HG02973 (cell line): ENCODE data around the gene PXYLP1.
A peak's percentile ranks its signal among the peaks of the same experiment; 100 is the strongest.
"Not testable (repeated sequence)": the region's sequence is repeated elsewhere in the genome, so short reads cannot be mapped to it uniquely, and the experiment has no call there.

ENCODE experiments used
- ATAC-seq: cut with Tn5 transposase; IDR thresholded peaks from one replicate; pipeline ENCODE4 v1.9.1; 2021; ENCODE audit warnings: moderate library complexity; ENCODE audit not compliant: unreplicated experiment

PXYLP1 gene

GRCh38 chr3:141291559-141292355 is 60.1 kb downstream of the PXYLP1 start:
- ATAC-seq: no peak

- no peak for ATAC-seq
These were observed 60.9 kb downstream of the PXYLP1 start for GRCh38 chr3:141292356-141293058.

DNA sequence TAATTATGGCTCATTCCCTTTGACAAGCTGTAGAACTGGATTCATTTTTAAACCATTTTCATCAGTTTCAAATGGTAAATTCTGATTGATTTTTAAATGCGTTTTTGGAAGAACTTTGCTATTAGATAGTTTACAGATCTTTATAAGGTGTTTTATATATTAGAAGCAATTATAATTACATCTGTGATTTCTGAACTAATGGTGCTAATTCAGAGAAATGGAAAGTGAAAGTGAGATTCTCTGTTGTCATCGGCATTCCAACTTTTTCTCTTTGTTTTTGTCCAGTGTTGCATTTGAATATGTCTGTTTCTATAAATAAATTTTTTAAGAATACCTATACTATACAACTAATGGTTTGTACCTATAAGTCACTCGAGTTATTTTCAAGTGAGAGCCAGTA is 62.7 kb downstream of the PXYLP1 start:
- no peak for ATAC-seq

DNA sequence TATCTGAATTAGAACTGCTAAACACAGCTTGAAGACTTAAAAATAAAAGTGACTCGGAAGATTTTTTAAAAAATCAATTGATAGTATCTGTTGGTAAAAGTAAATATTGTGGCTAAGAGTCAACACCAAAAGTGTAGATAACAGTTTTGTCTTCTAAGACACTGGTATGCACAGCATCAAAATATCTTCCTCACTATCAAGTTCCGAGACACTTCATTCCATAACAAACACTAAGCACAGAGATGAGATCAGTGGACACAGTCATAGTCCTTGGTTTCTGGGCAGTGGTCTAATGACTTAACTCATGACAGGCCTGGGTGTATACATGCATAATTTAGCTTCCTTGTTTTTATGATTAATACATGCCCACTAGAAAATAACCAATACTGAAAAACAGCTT is 63.2 kb downstream of the PXYLP1 start:
- no peak for ATAC-seq

- ATAC-seq: not testable (repeated sequence)
These were observed 68.8 kb downstream of the PXYLP1 start for GRCh38 chr3:141300426-141300825.

DNA sequence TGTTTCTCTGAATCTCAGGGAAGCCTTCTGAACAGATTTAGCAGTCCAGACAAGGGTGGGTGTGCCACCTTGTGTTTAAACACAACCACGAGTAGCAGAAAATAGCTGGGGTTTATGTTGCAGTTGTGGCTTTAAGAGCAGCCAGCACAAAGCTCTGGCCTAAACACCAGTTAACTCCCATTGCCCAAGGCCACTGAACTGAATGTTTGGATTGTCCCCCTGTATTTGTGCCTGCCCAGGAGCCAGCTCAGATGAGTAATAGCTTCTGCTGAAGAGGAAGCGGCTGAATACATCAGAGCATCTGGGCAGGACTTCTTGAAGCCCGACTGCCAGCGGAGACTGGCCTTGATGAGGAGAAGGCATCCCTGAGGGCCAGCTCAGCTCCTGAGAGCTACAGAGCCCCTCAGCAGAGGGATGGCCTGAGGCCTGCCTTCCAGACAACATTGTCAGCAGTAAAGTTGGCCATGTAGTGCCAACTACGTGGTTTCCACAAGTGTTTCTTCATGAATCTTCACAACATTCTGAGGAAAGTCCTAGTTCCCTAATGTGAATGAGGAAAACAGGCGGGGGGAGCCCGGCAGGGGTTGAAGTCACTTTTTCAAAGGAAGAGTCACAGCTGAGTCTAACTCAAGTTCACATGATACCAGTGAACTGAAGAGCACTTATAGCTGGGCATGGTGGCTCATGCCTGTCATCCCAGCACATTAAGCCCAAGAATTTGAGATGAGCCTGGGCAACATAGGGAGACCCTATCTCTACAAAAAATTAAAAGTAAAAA is 70.9 kb downstream of the PXYLP1 start:
- no peak for ATAC-seq

DNA sequence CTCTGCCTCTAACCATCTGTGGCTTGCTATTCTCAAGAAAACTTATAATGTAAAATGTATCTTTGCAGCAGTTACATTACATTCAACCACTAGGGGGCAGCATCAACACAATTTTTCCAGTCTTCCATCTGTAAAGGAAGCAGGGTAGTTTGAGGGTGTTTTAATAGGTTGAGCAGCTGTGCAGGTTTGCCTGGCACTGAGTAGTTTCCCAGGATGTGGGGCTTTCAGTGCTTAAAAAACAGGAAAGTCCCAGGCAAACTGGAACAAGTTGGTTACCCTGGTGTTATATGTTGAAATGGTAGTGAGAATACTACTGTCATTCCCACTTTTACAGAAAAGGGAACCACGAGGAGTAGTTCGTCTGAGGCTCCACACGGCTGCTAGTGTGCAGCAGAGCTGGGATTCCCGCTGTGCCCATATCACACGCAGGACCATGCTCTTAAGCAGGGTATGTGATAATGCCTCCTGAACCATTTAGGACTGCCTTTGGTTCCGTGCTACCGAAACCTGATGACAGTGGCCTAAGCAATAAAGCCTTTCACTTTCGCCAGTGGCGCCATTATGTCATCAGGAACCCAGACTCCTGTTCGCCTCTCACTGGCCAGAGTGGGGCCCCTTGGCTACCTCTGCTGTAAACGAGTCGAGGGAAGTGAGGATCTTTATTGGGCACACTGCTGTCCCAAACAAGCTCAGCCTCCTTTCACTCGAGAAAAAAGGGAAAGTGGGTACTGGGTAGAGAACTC is 72.0 kb downstream of the PXYLP1 start:
- ATAC-seq: peak; percentile 81

GRCh38 chr3:141305436-141305835 is 73.8 kb downstream of the PXYLP1 start:
- ATAC-seq: no peak

DNA sequence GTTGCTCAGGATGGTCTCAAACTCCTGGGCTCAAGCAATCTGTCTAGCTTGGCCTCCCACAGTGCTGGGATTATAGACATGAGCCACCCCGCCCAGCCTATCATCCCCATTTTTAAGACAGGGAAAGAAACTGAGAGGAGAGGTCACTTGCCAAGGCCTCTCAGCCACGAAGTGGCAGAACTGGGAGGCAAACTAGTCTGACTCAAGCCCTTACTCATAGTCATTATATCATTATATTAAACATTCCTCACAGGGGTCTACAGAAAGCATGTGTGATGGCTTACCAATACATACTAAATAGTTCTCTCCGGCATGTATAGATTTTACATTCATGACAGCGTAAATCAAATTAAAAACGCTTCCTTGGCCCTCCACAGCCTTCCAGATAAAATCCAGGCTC is 74.7 kb downstream of the PXYLP1 start:
- no peak for ATAC-seq

- ATAC-seq: no peak
These were observed 75.3 kb downstream of the PXYLP1 start for GRCh38 chr3:141306922-141307321.

- ATAC-seq: no peak
These were observed 75.9 kb downstream of the PXYLP1 start for GRCh38 chr3:141307351-141308059.

- no peak for ATAC-seq
These were observed 77.1 kb downstream of the PXYLP1 start for GRCh38 chr3:141308588-141309218.

GRCh38 chr3:141311170-141311495 is 79.5 kb downstream of the PXYLP1 start:
- ATAC-seq: no peak

GRCh38 chr3:141311496-141312353 is 80.1 kb downstream of the PXYLP1 start:
- ATAC-seq: peak; percentile 97

GRCh38 chr3:141312354-141313092 is 80.9 kb downstream of the PXYLP1 start:
- ATAC-seq: no peak

DNA sequence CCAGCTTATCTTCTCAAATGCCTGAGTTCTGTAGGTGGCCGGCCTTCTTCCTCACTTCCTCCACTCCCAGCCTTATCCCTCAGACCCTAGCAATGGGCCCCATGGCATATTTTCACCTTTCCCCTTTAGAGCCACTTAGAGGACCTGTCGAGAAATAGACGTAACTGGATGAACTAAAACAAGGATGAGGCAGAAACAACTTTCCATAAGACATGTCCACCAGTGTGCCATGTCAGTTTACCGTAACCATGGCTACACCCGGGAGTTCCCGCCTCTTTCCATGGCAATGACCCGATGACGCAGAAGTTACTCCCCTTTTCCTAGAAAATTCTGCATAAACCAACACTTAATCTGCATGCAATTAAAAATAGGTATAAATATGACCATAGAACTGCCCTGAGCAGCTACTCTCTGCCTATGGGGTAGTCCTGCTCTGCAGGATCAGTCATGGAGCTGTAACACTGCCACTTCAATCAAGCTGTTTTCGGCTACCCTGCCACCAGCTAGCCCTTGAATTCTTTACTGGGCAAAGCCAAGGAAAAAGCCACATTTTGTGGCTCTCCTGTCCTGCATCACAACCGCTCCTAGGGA is 81.6 kb downstream of the PXYLP1 start:
- no peak for ATAC-seq

DNA sequence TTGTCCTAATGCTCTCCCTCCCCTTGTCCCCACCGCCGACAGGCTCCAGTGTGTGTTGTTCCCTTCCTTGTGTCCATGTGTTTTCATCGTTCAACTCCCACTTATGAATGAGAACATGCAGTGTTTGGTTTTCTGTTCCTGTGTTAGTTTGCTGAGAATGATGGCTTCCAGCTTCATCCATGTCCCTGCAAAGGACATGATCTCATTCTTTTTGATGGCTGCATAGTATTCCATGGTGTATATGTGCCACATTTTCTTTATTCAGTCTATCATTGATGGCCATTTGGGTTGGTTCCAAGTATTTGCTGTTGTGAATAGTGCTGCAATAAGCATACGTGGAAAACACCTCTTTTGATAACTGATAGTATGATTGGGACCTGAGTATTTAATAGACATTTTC is 82.8 kb downstream of the PXYLP1 start:
- not testable (repeated sequence) for ATAC-seq

DNA sequence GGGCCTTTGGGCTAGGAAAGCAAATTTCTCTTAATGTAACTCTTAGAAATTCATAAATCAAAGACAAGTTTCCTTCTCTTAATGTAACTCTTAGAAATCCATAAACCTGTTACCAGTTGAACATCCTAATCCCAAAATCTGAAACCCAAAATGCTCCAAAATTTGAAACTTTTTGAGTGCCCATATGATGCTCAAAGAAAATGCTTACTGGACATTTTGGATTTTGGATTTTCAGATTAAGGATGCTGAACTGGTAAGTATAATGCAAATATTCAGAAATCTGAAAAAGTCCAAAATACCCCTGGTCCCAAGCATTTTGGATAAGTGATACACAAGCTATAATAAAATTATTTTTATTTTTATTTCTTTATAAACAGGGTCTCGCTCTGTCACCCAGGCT is 85.2 kb downstream of the PXYLP1 start:
- no peak for ATAC-seq
